Endodermal cell (in vitro differentiated cells): ENCODE measurements around the gene POLR3GL. TPM values are rescaled to one million over a fixed set of nuclear protein-coding genes. Genes with fewer than 3 reads are reported as not detected.

ENCODE experiments used
- DNase-seq: peaks from one replicate; pipeline ENCODE4 v3.0.0-alpha.2; 2017
- H3K27ac ChIP-seq: 2 replicates; pipeline ENCODE4 v1.5.1; 2013; ENCODE audit warnings: mild to moderate bottlenecking, low read depth, low read length, moderate library complexity
- H3K27me3 ChIP-seq: 2 replicates; pipeline ENCODE4 v1.6.1; 2013; ENCODE audit warnings: mild to moderate bottlenecking, low read length, moderate library complexity; ENCODE audit not compliant: insufficient read depth, control insufficient read depth, poor library complexity, severe bottlenecking
- H3K36me3 ChIP-seq: 2 replicates; pipeline ENCODE4 v1.7.0; 2013; ENCODE audit warnings: mild to moderate bottlenecking, low read length, moderate library complexity; ENCODE audit not compliant: control insufficient read depth, insufficient read depth
- H3K4me1 ChIP-seq: one replicate; pipeline ENCODE4 v1.7.0; 2013; ENCODE audit warnings: low read length; ENCODE audit not compliant: control insufficient read depth, insufficient read depth
- H3K4me3 ChIP-seq: 2 replicates; pipeline ENCODE4 v1.5.1; 2013; ENCODE audit warnings: mild to moderate bottlenecking, low read length, moderate library complexity
- H3K9ac ChIP-seq: 2 replicates; pipeline ENCODE4 v1.6.1; 2013; ENCODE audit warnings: mild to moderate bottlenecking, low read length, moderate library complexity; ENCODE audit not compliant: poor library complexity, severe bottlenecking; ENCODE audit errors: extremely low read depth
- H3K9me3 ChIP-seq: 2 replicates; pipeline ENCODE4 v1.6.1; 2013; ENCODE audit warnings: mild to moderate bottlenecking, low read length, moderate library complexity; ENCODE audit not compliant: control insufficient read depth
- H3K27ac Mint-ChIP-seq: 2 replicates; pipeline ENCODE4 v1.8.0; 2020; ENCODE audit warnings: mixed read lengths
- H3K27me3 Mint-ChIP-seq: 2 replicates; pipeline ENCODE4 v1.8.0; 2021; ENCODE audit warnings: mild to moderate bottlenecking, mixed read lengths; ENCODE audit not compliant: insufficient read depth
- H3K36me3 Mint-ChIP-seq: 2 replicates; pipeline ENCODE4 v1.8.0; 2020; ENCODE audit warnings: low read depth, mixed read lengths
- H3K4me1 Mint-ChIP-seq: 2 replicates; pipeline ENCODE4 v1.8.0; 2020; ENCODE audit warnings: mixed read lengths
- H3K4me3 Mint-ChIP-seq: 2 replicates; pipeline ENCODE4 v1.8.0; 2020; ENCODE audit warnings: mild to moderate bottlenecking, moderate library complexity, mixed read lengths
- H3K9me3 Mint-ChIP-seq: 2 replicates; pipeline ENCODE4 v1.8.0; 2020; ENCODE audit warnings: mild to moderate bottlenecking, mixed read lengths
- WGBS, 2 experiments: methylation state at CpG; one replicate each; pipeline versions ENCODE4 v1.1.5 to v1.1.7; 2013; ENCODE audit warnings: missing lambda C conversion rate in 2 of 2, mixed read lengths in 1 of 2; ENCODE audit not compliant: insufficient coverage in 1 of 2, insufficient read length in 1 of 2; 5-methylcytosine and 5-hydroxymethylcytosine counted together
- total RNA-seq, 2 donors: library from RNA; stranded (reverse); fragmentation: NEBNext Ultra II Directional in 1 of 2; extraction: Animal tissue kit (Norgen Biotek cat#: 25700) in 1 of 2; gene quantifications; 2 replicates in 1 of 2; 3 replicates in 1 of 2; pipeline ENCODE4 v1.2.1, GENCODE V29; 2021
- TF ChIP-seq, protein P1 (sequence below): fragments of 200-600 bp; sonication (generic); conservative IDR thresholded peaks from 2 replicates; pipeline ENCODE4 v1.5.0; 2021; ENCODE audit warnings: antibody characterized with exemption, mild to moderate bottlenecking

Gene POLR3GL
- total RNA-seq, 2 donors from 2014 or later, result 10.2 to 13.8 TPM

DNA sequence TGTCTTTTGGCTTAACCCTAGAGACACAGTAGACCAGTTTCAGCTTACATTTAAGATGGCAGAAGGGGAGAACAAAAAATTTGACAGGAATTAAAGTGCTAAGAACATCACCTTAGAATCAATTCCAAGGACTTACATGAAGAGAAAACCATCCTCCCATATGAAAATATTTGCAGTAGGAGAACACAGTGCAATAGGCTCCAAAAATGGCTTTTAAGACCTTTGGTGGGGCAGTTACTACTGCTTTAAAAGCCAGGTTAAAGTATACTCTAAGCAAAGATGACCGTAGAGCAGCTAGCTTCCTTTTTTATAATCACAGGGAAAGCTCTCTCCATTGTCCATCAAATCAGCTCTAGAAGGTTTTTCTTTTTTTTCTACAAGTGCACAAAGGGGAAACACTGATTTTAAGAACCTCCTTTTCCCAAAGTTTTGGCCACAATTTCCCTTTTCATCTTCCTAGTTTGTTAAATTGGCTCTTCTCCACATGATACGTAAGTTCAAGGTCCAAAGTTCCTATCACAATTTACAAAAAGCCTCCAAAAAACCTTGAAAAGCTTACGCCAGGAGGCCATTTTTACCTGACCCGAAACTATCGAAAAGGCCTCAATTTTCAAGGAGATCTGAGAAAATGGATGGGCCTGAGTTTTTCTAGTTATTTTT is 28.6 kb downstream of the POLR3GL start:
- Mint-ChIP-seq H3K4me1 (peaks cover 38% of the 10 kb centered on the region), H3K27ac (no peak overlapping the region), H3K36me3 (peaks cover 28% of the 10 kb centered on the region), H3K4me3 (no peak overlapping the region), H3K27me3 (no peaks in the 10 kb centered on the region), H3K9me3 (no peaks in the 10 kb centered on the region)
- Histone ChIP-seq H3K4me3 (no peak overlapping the region), H3K27ac (no peak overlapping the region), H3K27me3 (no peaks in the 10 kb centered on the region), H3K4me1 (no peaks in the 10 kb centered on the region), H3K9me3 (no peaks in the 10 kb centered on the region), H3K9ac (no peak overlapping the region), H3K36me3 (peaks cover 6% of the 10 kb centered on the region)
- no peak for DNase-seq
- TF ChIP-seq, protein P1, sequence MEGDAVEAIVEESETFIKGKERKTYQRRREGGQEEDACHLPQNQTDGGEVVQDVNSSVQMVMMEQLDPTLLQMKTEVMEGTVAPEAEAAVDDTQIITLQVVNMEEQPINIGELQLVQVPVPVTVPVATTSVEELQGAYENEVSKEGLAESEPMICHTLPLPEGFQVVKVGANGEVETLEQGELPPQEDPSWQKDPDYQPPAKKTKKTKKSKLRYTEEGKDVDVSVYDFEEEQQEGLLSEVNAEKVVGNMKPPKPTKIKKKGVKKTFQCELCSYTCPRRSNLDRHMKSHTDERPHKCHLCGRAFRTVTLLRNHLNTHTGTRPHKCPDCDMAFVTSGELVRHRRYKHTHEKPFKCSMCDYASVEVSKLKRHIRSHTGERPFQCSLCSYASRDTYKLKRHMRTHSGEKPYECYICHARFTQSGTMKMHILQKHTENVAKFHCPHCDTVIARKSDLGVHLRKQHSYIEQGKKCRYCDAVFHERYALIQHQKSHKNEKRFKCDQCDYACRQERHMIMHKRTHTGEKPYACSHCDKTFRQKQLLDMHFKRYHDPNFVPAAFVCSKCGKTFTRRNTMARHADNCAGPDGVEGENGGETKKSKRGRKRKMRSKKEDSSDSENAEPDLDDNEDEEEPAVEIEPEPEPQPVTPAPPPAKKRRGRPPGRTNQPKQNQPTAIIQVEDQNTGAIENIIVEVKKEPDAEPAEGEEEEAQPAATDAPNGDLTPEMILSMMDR, result no peak
- WGBS, 2 experiments, result 84 to 96% methylated on average over 4 to 5 of the region's 5 CpGs

DNA sequence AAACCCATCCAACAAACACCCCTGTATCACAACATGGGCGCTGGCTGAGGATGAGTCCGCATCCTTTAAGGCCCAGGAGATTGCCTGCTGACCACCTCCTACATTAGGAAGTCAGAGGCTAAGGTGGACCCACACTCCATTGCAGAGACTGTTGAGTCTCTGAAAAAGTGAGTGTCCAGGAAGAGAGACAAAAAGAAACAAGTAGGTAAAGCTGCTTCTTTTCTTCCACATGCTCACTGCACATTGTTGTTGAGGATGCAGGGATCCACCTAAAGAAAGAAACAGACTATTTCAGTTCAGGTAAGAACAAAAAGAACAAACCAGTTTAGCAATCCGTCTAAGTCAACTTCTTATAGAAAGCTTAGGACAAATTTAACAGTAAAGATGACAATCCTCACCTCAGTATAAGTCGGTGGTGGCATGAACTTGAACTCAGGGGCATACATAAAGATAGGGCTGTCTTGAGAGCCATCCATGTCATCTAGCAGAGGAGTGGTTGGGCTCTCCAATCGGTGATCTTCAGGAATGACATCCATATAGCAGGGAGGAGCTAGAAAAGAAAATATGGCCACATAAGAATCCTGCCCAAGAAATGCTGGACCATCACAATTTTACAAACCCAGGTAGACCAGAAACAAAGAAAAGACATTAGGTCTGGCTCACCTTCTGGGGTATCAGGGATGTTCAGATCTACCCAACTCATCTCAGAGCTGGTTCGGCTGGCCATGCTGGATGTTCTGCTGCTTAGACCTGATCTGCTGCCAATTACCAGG is 29.3 kb downstream of the POLR3GL start:
- no peaks in the 10 kb centered on the region for H3K9me3 Mint-ChIP-seq
- Histone ChIP-seq H3K9me3 (no peaks in the 10 kb centered on the region), H3K27ac (no peak overlapping the region), H3K36me3 (peaks cover 6% of the 10 kb centered on the region), H3K9ac (no peak overlapping the region), H3K4me1 (no peaks in the 10 kb centered on the region), H3K27me3 (no peaks in the 10 kb centered on the region), H3K4me3 (no peak overlapping the region)
- peaks cover 28% of the 10 kb centered on the region for H3K36me3 Mint-ChIP-seq
- WGBS, 2 experiments, result 90 to 100% methylated on average over 3 to 6 of the region's 6 CpGs
- TF ChIP-seq, protein P1, result no peak
- no peak overlapping the region for H3K4me3 Mint-ChIP-seq
- H3K27ac Mint-ChIP-seq, result no peak overlapping the region
- peak; percentile 18 for DNase-seq
- H3K4me1 Mint-ChIP-seq, result peaks cover 39% of the 10 kb centered on the region
- no peaks in the 10 kb centered on the region for H3K27me3 Mint-ChIP-seq

DNA sequence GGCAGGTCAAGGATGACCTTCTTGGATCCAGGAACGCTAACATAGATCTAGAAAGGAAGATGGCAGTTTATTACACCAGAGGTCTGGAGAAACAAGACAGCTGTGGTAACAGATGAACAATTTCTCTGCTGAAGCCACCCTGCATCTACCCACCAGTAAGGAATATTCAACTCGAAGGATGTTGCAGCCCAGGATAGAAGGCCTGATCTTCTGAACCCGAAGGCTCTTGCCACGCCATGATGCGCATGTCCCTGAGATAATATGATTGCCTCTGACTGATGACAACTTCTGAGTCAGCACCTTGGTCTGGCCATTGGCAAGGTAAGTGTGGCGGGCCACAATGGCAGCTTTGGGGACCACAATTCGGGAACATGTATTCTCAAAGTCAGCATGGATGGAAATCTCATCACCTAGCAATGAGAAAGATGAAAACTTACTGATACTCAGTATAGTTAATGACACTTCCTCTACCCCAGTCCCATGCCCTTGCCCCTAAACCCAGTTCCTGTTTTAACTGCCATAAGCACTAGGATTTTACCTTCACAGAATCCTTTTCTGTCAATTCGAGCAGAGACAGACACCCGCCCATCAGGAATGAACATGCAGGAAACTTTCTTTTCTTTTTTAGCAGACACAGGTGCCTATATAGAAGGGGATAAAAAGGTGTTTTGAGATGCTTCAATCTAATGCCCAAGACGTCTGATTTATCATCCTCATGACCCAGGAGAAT is 30.1 kb downstream of the POLR3GL start:
- H3K9me3 Mint-ChIP-seq, result no peaks in the 10 kb centered on the region
- H3K27ac Mint-ChIP-seq, result no peak overlapping the region
- no peaks in the 10 kb centered on the region for H3K9me3 ChIP-seq
- H3K9ac ChIP-seq, result no peak overlapping the region
- peak overlapping the region; percentile 83 for H3K4me3 ChIP-seq
- H3K27me3 Mint-ChIP-seq, result no peaks in the 10 kb centered on the region
- 89 to 95% methylated on average over 7 to 10 of the region's 10 CpGs for WGBS, 2 experiments
- TF ChIP-seq, protein P1, result no peak
- peaks cover 44% of the 10 kb centered on the region for H3K4me1 Mint-ChIP-seq
- peaks cover 6% of the 10 kb centered on the region for H3K36me3 ChIP-seq
- DNase-seq, result peak; percentile 27
- H3K36me3 Mint-ChIP-seq, result peaks cover 28% of the 10 kb centered on the region
- H3K4me1 ChIP-seq, result no peaks in the 10 kb centered on the region
- H3K4me3 Mint-ChIP-seq, result peak overlapping the region; percentile 87
- no peak overlapping the region for H3K27ac ChIP-seq
- H3K27me3 ChIP-seq, result no peaks in the 10 kb centered on the region
